GM18502 (cell line): ENCODE data around the gene EPHB2.

Experiments
- ATAC-seq: cut with Tn5 transposase; IDR thresholded peaks from one replicate; pipeline ENCODE4 v1.9.1; 2021; ENCODE audit warnings: mild to moderate bottlenecking; ENCODE audit not compliant: unreplicated experiment, poor library complexity

Gene EPHB2

GRCh38 chr1:22963044-22963677 is 252.5 kb downstream of the EPHB2 start:
- no peak for ATAC-seq

DNA sequence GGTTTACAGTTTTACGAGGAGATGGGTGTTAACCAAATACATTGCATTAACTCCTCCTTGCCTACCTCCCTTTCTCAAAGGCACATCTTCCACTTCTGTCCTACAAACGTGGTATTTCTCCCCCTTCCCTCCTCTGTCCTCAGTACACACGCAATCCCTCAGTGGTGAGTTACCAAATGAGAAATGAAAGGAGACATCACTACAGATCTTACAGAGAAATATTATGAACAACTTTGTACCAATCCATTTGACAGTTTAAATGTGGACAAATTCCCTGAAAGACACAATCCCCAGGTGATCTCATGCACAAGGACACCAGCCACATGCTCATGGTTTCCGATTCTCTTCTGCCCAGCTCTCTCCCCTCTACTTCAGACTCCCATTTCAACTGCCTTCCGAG is 255.7 kb downstream of the EPHB2 start:
- ATAC-seq: no peak

- ATAC-seq: no peak
Measured at GRCh38 chr1:22967833-22968232, 257.2 kb downstream of the EPHB2 start.

DNA sequence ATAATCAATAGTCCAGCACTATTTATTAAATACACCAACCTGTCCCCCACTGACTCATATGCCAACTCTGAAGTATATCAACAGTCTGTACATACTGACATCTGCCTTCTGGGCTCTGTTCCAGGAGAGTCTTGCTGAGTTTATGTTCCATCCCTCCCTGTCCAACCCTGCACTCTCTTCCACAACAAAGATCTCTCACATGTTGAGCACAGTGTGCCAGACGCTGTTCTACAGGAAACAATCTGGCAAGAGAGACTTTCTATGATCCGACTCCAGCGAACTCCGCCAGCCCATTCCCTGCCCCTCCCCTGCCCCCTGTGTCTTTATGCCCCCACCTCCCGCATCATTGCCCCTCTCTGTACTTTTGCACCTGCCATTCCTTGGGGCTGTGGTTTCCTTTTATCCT is 258.7 kb downstream of the EPHB2 start:
- ATAC-seq: no peak

DNA sequence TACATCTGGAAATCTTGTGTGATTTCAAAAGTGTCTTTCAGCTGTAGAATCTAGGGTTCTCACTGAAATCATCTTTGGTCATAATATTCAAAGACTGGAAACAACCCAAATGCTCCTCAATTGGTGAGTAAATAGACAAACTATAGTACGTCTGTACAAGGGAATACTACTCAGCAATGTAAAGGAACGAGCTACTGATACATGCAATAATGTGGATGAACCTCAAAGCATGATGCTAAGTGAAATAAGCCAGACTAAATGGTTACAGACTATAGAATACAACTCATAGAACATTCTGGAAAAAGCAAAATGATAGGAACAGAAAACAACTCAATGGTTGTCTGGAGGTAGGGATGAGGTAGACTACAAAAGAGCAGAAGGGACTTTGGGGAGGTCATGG is 259.5 kb downstream of the EPHB2 start:
- ATAC-seq: no peak
